Measurements from ENCODE around the gene TAS1R3.

The TAS1R3 gene

DNA sequence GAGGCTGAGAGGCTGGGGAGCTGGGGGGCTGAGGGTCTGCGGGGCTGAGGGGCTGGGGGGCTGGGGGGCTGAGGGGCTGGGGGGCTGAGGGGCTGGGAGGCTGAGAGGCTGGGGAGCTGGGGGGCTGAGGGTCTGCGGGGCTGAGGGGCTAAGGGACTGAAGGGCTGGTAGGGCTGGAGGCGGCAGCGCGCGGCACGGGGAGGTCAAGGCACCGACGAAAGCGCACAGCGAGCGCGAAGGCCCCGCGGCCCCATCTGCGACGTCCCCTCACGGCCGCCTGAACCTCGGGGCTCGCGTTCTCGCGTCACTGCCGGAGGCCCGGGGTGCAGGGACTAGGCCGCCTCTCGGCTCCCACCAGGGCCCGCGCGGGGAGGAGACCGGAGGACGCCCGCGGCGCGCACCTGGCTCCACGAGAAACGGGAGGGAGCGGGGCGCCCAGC lies 7.0 kb upstream of the TAS1R3 start:
- TF ChIP-seq, protein P1, sequence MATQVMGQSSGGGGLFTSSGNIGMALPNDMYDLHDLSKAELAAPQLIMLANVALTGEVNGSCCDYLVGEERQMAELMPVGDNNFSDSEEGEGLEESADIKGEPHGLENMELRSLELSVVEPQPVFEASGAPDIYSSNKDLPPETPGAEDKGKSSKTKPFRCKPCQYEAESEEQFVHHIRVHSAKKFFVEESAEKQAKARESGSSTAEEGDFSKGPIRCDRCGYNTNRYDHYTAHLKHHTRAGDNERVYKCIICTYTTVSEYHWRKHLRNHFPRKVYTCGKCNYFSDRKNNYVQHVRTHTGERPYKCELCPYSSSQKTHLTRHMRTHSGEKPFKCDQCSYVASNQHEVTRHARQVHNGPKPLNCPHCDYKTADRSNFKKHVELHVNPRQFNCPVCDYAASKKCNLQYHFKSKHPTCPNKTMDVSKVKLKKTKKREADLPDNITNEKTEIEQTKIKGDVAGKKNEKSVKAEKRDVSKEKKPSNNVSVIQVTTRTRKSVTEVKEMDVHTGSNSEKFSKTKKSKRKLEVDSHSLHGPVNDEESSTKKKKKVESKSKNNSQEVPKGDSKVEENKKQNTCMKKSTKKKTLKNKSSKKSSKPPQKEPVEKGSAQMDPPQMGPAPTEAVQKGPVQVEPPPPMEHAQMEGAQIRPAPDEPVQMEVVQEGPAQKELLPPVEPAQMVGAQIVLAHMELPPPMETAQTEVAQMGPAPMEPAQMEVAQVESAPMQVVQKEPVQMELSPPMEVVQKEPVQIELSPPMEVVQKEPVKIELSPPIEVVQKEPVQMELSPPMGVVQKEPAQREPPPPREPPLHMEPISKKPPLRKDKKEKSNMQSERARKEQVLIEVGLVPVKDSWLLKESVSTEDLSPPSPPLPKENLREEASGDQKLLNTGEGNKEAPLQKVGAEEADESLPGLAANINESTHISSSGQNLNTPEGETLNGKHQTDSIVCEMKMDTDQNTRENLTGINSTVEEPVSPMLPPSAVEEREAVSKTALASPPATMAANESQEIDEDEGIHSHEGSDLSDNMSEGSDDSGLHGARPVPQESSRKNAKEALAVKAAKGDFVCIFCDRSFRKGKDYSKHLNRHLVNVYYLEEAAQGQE (IDR thresholded peaks at IDR 0.05; ENCODE audit: insufficient read depth in 1 of 2, low read depth in 2 of 2, low read length in 2 of 2): no peak
- no peak for TF ChIP-seq POLR2AphosphoS5 (IDR thresholded peaks at IDR 0.05; ENCODE audit: low read depth, low read length)
- TF ChIP-seq TAF1 (IDR thresholded peaks at IDR 0.05; ENCODE audit: borderline replicate concordance, insufficient read depth, low read length): no peak
- no peak for TF ChIP-seq SIN3A (IDR thresholded peaks at IDR 0.05; ENCODE audit: borderline replicate concordance, insufficient read depth, low read length)
- TF ChIP-seq FOXP2 (optimal IDR thresholded peaks at IDR 0.05; ENCODE audit: borderline replicate concordance, extremely low read depth, extremely low read length, insufficient read depth): no peak

DNA sequence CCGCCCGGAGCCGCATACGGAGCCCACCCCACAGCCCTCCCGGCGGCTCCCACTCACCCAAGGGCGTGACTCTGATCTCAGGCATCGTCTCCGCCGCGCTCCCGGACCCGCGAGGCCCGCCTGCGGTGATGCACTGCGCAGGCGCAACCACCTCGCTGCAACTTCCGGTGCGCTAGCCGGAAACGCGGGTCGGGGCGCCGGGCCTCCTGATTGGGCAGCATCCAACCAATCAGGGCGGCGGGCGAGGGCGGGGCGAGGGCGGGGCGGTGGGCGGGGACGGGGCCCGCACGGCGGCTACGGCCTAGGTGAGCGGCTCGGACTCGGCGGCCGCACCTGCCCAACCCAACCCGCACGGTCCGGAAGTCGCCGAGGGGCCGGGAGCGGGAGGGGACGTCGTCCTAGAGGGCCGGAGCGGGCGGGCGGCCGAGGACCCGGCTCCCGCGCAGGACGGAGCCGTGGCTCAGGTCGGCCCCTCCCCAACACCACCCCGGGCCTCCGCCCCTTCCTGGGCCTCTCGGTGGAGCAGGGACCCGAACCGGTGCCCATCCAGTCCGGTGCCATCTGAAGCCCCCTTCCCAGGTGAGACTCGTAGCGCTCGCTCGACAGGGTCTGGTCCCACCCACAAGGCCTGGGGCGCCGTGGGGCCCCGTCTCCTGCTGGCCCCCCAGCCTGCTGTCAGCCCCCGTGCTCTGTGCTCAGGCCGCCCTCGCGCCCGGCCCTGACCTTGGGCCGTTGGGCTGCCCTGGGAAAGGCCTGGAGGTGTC lies 6.4 kb upstream of the TAS1R3 start, which contains the start of the genes CPTP and INTS11:
Gene CPTP (plus strand): TSS at position 279 of the 764 bp plus-strand sequence. CDS start 2,109 bp downstream, outside the sequence.
Gene INTS11 (minus strand): TSS at position 137 of the 764 bp plus-strand sequence. CDS start 52 bp downstream, at position 85.
- TF ChIP-seq, protein P1 (IDR thresholded peaks at IDR 0.05; ENCODE audit: insufficient read depth in 1 of 2, low read depth in 2 of 2, low read length in 2 of 2): no peak
- TF ChIP-seq SIN3A (IDR thresholded peaks at IDR 0.05; ENCODE audit: borderline replicate concordance, insufficient read depth, low read length): no peak
- TF ChIP-seq FOXP2 (optimal IDR thresholded peaks at IDR 0.05; ENCODE audit: borderline replicate concordance, extremely low read depth, extremely low read length, insufficient read depth): no peak
- peak; percentile 58; the same call in 1 of the 2 replicates for TF ChIP-seq TAF1 (IDR thresholded peaks at IDR 0.05; ENCODE audit: borderline replicate concordance, insufficient read depth, low read length)
- TF ChIP-seq POLR2AphosphoS5 (IDR thresholded peaks at IDR 0.05; ENCODE audit: low read depth, low read length): peak; percentile 89

DNA sequence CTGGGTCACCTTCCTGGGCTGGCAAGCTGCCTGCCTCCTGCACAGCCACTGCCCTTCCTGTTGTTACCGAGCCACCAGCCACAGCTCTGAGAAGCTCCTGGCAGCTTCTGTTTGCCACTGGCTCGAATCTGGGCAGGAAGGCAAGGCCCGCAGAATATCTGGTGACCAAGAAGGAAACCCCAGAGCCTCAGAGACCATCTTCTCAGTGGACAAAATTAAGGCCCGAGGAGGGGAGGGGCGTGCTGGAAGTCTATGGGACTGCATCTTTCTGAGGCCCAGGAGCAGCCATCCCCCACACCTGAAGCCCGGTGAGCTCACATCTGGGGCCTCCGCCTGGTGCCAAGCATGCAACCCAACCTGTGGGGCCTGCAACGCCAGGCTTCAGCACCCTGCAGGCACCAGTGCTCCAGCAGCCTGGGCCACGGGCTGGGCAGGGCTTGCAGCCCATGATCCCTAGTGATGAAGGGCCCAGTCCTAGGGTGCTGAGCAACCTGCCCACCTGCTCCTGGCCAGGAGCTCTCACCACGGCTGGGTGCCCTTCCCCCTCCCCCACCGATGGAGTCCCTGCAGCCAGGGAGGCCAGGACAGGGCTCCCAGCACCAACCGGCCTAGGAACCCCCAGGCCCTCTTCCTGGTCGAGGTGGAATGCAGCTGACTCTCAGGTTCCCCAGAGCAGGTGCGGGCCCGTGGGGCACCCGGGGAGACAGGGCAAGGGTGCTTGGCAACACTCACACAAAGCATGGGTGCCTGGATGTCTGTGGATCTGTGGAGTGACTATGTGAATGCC lies 5.6 kb upstream of the TAS1R3 start:
- TF ChIP-seq, protein P1 (IDR thresholded peaks at IDR 0.05; ENCODE audit: insufficient read depth in 1 of 2, low read depth in 2 of 2, low read length in 2 of 2): no peak
- no peak for TF ChIP-seq FOXP2 (optimal IDR thresholded peaks at IDR 0.05; ENCODE audit: borderline replicate concordance, extremely low read depth, extremely low read length, insufficient read depth)
- TF ChIP-seq TAF1 (IDR thresholded peaks at IDR 0.05; ENCODE audit: borderline replicate concordance, insufficient read depth, low read length): no peak
- TF ChIP-seq POLR2AphosphoS5 (IDR thresholded peaks at IDR 0.05; ENCODE audit: low read depth, low read length): no peak
- no peak for TF ChIP-seq SIN3A (IDR thresholded peaks at IDR 0.05; ENCODE audit: borderline replicate concordance, insufficient read depth, low read length)

DNA sequence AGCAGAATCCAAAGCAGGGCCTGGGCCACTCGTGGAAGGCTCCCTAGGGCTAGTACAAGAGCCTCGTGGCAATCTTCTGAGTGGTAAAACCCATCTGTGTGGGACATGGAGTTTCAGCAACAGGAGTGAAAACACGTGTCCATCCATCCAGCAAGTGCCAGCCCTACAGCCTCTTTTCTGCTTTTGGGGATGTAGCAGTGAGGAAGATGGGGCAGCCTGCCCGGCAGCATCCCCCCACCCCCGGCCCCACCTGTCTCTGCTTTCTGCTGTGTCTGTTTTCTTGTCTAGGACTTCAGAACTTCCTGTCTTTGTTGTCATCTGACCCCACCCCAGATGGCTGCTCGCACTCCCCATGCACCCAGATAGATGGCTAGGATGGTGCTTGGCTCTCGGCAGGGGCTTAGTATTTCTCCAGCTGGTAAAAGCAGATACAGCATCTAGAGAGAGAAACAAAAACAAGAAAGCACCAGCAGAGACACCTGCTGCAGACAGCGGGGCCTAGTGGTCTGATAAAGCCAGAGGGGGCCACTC lies 4.9 kb upstream of the TAS1R3 start:
- TF ChIP-seq SIN3A (IDR thresholded peaks at IDR 0.05; ENCODE audit: borderline replicate concordance, insufficient read depth, low read length): no peak
- TF ChIP-seq POLR2AphosphoS5 (IDR thresholded peaks at IDR 0.05; ENCODE audit: low read depth, low read length): no peak
- TF ChIP-seq TAF1 (IDR thresholded peaks at IDR 0.05; ENCODE audit: borderline replicate concordance, insufficient read depth, low read length): no peak
- TF ChIP-seq, protein P1 (IDR thresholded peaks at IDR 0.05; ENCODE audit: insufficient read depth in 1 of 2, low read depth in 2 of 2, low read length in 2 of 2): no peak
- no peak for TF ChIP-seq FOXP2 (optimal IDR thresholded peaks at IDR 0.05; ENCODE audit: borderline replicate concordance, extremely low read depth, extremely low read length, insufficient read depth)

All from PFSK-1 (cell line).